ENCODE measurements around the gene CSNK1G1.
A peak's percentile ranks its signal among the peaks of the same experiment; 100 is the strongest.
"Not testable (repeated sequence)": the region's sequence is repeated elsewhere in the genome, so short reads cannot be mapped to it uniquely, and the experiment has no call there.

CSNK1G1 gene

DNA sequence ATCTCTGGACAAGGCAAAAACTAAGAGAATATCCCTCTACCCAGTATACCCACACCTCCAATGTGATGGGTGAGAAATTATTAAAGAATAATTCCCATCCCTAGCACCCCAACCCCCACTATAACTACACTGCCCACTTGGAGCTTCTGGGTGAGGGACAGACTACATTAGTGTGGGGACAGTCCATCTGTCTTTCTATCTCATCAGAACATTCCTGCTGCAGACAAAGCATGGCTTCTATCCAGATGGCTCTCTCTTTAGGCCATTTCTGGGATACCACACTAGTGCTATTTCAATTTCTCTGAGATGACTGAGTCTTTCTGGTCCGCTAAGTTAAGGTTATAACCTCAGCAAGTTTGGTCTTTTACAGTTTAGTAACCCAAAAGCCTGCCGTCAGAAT lies 6.6 kb downstream of the CSNK1G1 start:
- no peak for DNase-seq (ENCODE audit: low read depth)

DNA sequence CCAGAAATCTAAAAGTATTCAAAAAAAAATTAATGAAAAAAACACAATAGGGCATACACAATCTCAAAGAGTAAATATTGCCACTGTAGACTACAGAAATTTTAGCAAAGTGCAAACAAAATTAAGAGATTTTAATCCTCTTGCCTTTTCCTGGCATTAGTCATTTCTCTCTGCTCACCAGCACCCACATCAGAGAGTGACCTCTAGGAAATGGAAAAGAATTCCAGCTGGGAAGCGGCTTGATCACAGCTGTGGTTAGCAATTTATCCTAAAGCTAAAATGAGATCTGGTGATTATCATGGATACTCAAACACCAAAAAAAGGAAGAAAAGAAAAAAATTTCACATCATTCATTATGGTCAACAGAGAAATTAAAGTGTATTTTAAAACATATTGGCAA lies 7.5 kb downstream of the CSNK1G1 start:
- no peak for DNase-seq (ENCODE audit: low read depth)

DNA sequence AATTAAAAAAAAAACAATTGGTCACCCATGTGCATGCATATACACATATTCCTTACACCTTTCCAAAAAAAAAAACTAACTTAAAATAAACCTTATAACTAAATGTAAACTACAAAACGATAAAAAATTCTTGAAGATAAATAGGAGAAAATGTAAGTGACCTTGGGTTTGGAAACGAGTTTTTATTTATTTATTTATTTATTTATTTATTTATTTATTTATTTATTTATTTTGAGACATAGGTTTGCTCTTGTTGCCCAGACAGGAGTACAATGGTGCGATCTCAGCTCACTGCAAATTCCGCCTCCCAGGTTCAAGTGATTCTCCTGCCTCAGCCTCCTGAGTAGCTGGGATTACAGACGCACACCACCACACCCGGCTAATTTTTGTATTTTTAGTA lies 9.7 kb downstream of the CSNK1G1 start:
- not testable (repeated sequence) for DNase-seq (ENCODE audit: low read depth)

DNA sequence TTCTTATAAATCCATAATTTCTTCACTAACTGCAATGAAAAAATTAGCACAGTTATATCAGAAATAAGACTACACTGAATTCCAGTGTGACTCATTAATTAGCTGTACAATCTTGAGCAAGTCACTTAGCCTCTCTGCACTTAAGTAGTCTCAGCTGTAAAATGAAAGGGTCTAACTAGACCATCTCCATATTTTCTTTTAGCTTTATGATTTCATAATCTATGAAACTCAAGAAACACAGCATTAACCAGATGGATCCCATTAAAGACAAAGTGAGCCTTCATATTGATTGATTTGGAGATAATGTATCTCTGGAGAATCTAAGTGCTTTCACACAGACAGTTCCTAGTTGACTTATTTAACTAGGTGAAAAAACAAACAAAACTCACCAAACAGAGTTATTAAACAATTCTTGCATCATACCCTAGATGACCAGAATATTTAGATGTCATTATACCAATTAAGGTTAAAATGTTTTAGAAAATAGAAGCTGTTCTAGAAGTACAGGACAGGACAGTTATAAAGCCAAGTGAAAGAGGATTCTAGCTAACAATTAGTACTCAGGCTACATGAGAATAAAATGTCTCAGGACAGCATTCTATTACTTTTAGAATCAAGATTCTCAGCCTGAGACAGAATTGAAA lies 11.2 kb downstream of the CSNK1G1 start:
- peak; percentile 68 for DNase-seq (ENCODE audit: low read depth)

DNA sequence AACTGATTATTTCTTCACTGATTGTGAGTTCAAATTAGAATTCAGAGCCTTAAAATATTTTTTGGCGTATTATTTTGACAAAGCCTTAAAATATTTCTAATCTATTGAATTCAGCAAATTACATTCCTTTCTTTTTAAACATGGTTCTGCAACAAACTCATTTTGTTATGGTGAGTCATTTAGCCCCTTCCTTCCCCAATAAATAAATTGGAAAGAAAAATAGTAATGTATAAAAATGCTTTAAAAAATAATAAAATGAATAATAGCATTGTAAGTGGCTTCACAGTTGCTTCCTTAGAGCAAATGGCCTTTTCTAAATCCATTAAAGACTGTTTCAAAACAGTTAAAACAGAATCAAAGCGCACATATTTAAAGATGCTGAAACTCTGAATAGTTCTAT lies 12.1 kb downstream of the CSNK1G1 start:
- no peak for DNase-seq (ENCODE audit: low read depth)

DNA sequence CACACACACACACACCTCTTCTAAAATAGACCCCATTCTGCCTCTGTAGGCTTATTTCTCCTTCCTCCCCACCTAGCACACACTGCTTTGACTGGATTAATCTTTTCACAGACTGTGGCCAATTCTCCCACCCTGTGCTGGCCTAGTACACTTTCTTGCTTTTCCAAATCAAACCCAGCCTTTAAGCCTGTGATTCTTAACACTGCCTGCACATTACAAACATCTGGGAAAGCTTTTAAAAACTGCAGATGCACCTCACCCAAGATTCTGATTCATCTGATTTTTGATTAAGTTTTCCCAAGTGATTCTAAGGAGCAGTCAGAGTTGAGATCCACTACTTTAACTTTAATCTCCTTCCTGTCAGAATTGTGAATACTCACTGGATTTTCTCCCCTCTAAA lies 12.8 kb downstream of the CSNK1G1 start:
- DNase-seq (ENCODE audit: low read depth) = no peak

DNA sequence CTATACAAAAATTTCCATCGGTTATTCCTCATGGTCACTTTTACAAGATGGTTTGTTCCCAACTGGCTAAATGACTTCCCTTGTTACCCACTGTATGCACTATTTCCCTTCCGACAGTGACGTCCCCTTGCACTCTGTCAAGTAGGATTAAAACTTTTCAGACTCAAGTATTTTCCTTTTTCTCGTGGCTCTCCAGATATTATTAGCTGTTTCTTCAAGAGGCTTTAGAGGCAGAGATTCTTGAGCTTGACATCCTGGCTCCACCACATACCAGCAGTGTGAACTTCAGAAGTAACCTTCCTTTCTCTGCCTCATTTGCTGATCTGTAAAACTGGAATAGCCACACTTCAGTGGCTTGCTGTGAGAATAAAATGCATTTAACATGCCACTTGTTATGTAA lies 14.0 kb downstream of the CSNK1G1 start:
- DNase-seq (ENCODE audit: low read depth) = no peak

DNA sequence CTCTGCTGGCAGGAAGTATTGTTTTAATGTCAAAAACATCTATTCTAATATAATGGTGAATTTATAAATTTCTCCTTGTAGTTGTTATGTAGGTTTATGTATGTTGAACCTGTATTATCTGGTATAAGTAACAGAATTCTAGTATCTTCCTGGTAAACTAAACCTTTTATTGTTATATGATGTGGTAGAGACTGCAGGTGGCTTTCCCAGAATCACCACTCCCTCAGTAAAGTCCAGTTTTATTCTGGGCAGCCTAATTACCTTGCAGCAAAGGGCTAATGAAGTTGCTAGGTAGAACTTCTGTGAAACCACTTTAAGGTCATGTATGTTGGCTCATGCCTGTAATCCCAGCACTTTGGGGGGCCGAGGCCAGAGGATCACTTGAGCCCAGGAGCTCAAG lies 15.6 kb downstream of the CSNK1G1 start:
- DNase-seq (ENCODE audit: low read depth) = no peak

DNA sequence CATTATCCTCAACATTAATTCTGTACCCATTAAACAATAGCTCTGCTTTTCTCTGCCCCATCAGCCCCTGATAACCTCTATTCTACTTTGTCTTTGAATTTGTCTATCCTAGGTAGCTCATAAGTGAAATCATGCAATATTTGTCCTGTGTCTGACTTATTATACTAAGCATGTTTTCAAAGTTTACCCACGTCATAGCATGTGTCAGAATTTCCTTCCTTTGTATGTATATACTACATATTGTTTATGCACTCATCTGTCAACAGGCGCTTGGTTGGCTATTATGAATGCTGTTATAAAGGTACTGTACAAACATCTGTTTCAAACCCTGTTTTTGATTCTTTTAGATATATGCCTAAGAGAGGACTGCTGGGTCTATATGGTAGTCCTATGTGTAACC lies 18.2 kb downstream of the CSNK1G1 start:
- DNase-seq (ENCODE audit: low read depth) = no peak

DNA sequence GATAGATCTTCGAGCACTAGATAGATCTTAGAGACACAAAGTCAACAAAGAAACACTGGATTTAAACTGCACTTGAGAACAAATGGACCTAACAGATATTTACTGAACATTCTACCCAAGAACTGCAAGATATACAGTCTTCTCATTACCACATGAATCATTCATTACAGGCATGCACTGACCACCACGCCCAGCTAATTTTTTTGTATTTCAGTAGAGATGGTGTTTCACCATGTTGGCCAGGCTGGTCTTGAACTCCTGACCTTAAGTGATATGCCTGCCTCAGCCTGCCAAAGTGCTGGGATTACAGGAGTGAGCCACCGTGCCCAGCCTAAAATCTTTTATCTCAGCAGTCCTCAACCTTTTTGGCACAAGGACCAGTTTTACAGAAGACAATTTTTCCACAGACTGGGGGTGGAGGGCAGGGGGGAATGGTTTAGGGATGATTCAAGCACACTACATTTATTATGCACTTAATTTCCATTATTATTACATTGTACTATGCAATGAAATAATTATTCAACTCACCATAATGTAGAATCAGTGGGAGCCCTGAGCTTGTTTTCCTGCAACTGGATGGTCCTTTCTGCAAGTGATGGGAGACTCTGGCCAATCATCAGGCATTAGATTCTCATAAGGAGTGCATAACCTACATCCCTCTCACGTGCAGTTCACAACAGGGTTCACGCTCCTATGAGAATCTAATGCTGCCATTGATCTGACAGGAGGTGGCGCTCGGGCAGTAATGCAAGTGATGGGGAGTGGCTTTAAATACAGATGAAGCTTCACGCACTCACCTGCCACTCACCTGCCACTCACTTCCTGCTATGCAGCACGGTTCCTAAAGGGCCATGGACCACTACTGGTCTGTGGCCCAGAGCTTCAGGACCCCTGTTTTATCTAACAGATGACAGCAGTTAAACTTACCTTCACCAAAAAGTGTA lies 21.7 kb downstream of the CSNK1G1 start:
- no peak for DNase-seq (ENCODE audit: low read depth)

DNA sequence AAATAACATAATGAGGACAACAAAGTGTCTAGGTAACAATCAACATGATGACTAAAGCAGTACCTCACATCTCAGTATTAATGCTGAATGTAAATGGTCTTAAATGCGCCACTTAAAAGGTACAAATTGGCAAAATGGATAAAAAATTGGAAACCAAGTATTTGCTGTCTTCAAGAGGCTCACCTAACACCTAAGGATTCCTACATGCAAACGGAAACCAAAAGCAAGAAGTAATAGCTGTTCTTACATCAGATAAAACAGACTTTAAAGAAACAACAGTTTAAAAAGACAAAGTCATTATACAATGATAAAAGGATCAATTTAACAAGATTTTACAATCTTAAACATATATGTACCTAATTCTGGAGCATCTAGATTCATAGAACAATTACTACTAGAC lies 22.5 kb downstream of the CSNK1G1 start:
- no peak for DNase-seq (ENCODE audit: low read depth)

DNA sequence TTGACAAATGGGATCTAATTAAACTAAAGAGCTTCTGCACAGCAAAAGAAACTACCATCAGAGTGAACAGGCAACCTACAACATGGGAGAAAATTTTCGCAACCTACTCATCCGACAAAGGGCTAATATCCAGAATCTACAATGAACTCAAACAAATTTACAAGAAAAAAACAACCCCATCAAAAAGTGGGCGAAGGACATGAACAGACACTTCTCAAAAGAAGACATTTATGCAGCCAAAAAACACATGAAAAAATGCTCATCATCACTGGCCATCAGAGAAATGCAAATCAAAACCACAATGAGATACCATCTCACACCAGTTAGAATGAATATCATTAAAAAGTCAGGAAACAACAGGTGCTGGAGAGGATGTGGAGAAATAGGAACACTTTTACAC lies 24.3 kb downstream of the CSNK1G1 start:
- not testable (repeated sequence) for DNase-seq (ENCODE audit: low read depth)

DNA sequence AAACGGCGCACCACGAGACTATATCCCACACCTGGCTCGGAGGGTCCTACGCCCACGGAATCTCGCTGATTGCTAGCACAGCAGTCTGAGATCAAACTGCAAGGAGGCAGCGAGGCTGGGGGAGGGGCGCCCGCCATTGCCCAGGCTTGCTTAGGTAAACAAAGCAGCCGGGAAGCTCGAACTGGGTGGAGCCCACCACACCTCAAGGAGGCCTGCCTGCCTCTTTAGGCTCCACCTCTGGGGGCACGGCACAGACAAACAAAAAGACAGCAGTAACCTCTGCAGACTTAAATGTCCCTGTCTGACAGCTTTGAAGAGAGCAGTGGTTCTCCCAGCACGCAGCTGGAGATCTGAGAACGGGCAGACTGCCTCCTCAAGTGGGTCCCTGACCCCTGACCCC lies 29.0 kb downstream of the CSNK1G1 start:
- DNase-seq (ENCODE audit: low read depth) = not testable (repeated sequence)

DNA sequence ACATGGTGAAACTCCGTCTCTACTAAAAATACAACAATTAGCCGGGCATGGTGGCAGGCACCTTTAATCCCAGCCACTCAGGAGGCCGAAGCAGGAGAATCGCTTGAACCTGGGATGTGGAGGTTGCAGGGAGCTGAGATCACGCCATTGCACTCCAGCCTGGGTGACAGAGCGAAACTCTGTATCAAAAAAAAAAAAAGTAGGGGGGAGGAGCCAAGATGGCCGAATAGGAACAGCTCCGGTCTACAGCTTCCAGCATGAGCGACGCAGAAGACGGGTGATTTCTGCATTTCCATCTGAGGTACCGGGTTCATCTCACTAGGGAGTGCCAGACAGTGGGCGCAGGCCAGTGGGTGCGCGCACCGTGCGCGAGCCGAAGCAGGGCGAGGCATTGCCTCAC lies 29.5 kb downstream of the CSNK1G1 start:
- DNase-seq (ENCODE audit: low read depth) = not testable (repeated sequence)

DNA sequence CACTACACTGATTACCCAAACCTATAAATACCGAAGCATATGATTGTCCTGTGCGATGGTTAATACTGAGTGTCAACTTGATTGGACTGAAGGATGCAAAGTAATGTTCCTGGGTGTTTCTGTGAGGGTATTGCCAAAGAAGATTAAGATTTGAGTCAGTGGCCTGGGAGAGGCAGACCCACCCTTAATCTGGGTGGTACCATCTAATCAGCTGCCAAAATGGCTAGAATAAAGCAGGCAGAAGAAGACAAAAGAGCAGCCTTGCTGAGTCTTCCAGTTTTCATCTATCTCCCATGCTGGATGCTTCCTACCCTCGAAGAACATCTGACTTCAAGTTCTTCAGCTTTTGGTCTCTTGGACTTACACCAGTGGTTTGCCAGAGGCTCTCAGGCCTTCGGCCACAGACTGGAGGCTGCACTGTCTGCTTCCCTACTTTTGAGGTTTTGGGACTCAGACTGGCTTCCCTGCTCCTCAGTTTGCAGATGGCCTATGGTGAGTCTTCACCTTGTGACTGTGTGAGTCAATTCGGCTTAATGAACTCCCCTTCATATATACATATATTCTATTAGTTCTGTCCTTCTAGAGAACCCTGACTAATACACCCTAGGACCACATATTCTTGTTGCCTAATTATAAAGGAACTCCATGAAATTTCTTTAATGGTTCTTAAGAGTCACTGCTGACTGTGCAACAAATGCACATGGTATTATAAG lies 31.7 kb downstream of the CSNK1G1 start:
- no peak for DNase-seq (ENCODE audit: low read depth)

DNA sequence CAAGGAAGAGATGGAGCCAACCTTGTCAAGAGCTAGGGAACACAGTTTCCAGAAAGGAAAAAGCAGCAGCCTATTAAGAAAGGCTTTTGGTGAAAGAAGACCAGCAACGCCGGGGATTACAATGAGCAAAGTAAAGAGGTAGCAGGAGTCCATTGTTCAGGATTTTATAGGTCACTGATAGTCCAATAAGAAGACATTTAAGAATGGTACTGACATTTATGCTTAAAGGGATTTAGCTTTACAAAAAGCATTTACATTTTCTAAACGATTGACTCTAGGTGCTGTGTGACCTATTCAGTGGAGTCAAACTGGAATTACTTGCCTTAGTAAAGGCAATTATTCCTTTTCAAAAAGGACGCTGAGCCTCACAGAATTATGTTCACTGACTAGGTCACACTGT lies 40.8 kb downstream of the CSNK1G1 start:
- no peak for DNase-seq (ENCODE audit: low read depth)

DNA sequence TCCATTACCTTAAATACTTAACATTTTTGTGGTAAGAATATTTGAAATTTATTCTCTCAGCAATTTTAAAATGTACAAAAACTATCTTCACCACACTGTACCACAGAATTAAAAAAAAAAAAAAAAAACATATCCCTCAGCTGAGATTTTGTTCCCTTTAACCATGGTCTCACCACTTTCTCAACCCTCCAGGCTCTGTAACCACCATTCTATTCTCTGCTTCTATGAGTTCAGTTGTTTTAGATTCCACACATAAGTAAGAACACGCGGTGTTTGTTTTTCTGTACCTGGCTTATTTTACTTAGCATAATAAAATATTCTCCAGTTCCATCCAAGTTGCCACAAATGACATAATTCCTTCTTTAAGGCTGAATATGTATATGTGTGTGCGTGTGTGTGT lies 41.5 kb downstream of the CSNK1G1 start:
- DNase-seq (ENCODE audit: low read depth) = no peak

DNA sequence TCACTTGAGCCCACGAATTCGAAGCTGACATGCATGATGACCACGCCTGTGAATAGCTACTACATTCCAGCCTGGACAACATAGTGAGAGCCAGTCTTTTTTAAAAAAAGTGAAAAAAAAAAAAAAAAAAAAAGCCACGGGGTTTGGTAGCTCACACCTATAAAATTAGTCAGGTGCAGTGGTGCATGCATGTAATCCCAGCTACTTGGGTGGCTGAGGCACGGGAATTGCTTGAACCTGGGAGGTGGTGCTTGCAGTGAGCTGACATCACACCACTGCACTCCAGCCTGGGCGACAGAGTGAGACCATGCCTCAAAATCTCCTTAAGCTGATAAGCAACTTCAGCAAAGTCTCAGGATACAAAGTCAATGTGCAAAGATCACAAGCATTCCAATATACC lies 44.4 kb downstream of the CSNK1G1 start:
- DNase-seq (ENCODE audit: low read depth) = no peak

DNA sequence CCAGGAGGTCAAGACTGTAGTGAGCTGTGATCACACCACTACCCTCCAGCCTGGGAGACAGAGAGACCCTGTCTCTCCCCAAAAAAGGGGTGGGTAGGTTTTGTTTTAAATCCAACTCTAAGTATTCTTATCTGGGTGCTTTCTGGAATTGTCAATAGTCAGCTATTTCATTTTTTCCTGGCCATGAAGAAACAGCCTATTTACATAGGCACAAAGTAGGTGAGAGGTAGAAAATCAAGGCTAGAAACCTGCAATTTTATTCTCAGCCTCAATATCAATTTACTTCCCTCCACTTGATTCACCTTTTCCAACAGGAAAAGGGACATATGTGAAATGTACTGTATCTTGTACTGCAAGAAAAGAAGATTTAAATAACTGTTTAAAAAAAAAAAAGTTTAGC lies 45.9 kb downstream of the CSNK1G1 start:
- DNase-seq (ENCODE audit: low read depth) = no peak

DNA sequence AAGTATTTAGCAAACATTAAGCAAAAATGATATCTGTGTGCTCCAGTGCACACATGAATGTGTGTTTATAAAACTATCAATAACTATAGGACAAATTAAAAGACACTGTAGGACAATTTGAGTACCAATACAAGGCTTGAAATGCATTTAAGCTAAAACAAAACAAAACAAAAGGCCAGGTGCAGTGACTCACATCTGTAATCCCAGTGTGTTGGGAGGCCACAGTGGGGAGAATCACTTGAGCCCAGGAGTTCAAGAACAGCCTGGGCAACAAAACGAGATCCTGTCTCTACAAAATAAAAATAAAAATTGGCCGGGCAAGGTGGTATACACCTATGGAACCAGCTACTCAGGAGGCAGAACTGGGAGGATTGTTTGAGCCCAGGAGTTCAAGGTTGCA lies 50.7 kb downstream of the CSNK1G1 start:
- DNase-seq (ENCODE audit: low read depth) = no peak

DNA sequence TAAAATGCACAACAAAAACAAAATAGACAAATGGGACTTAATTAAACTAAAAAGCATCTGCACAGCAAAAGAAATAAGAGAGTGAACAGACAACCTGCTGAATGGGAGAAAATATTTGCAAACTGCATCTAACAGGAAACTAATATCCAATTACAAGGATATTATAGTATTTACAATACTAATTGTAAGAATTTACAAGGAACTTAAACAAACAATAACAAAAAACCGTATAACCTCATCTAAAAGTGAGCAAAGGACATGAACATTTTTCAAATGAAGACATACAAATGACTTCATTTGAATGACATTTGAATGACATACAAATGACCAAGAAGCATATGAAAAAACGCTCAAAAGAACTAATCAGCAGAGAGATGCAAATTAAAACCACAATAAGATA lies 66.4 kb downstream of the CSNK1G1 start:
- DNase-seq (ENCODE audit: low read depth) = no peak

DNA sequence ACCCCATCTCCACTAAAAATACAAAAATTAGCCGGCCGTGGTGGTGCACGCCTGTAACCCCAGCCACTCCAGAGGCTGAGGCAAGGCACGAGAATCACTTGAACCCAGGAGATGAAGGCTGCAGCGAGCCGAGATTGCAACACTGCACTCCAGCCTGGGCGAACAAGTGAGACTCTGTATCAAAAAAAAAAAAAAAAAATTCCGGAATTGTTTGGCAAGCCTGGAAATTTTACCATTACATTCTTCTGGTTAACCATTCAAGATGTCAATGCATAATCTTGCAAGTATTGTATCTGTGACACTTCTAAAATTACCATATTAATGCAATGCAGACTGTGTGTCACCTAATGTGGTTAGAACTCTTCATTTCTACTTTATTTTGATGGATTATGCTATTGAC lies 67.0 kb downstream of the CSNK1G1 start:
- peak; percentile 50 for DNase-seq (ENCODE audit: low read depth)

DNA sequence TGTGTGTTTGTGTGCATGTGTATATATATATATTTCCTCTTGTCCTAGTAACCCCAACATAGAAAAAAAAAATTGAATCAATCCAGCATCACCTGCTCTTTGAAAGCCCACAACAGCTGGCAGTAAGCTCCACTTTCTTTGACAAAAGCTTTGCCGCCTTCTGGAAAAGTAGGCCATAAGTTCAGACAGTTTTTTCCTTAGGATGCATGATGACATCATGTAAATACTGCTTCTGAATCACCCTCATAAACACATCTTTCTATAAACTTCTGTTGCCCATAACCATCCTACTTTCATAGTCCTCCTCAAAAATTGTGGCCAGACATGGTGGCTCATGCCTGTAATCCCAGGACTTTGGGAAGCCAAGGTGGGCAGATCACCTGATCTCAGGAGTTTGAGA lies 67.4 kb downstream of the CSNK1G1 start:
- DNase-seq (ENCODE audit: low read depth) = peak; percentile 28

All from fibroblast of gingiva (primary cell).